GM18520 (cell line): ENCODE results near the gene SNAP91.
"Not testable (repeated sequence)": the region's sequence is repeated elsewhere in the genome, so short reads cannot be mapped to it uniquely, and the experiment has no call there.

Experiments used
- ATAC-seq: cut with Tn5 transposase; IDR thresholded peaks from one replicate; pipeline ENCODE4 v1.9.1; 2021; ENCODE audit not compliant: unreplicated experiment

Gene SNAP91

GRCh38 chr6:83708970-83709747 is at the start of gene SNAP91:
Gene SNAP91 (minus strand): TSS chr6:83709101. CDS start chr6:83707927, 1,174 bp downstream.
- no peak for ATAC-seq

GRCh38 chr6:83758533-83758932 is 49.6 kb upstream of the SNAP91 start:
- no peak for ATAC-seq

GRCh38 chr6:83757021-83757420 is 48.1 kb upstream of the SNAP91 start:
- no peak for ATAC-seq

GRCh38 chr6:83756565-83756964 is 47.7 kb upstream of the SNAP91 start:
- ATAC-seq: no peak

GRCh38 chr6:83752375-83752774 is 43.5 kb upstream of the SNAP91 start:
- not testable (repeated sequence) for ATAC-seq

- ATAC-seq: no peak
Observed at GRCh38 chr6:83741089-83741488, 32.2 kb upstream of the SNAP91 start.

GRCh38 chr6:83735461-83735860 is 26.6 kb upstream of the SNAP91 start:
- ATAC-seq: no peak

- ATAC-seq: no peak
Observed at GRCh38 chr6:83729871-83730270, 21.0 kb upstream of the SNAP91 start.

GRCh38 chr6:83722876-83723275 is 14.0 kb upstream of the SNAP91 start:
- no peak for ATAC-seq

GRCh38 chr6:83717809-83718208 is 8.9 kb upstream of the SNAP91 start:
- ATAC-seq: no peak

GRCh38 chr6:83711958-83712357 is 3.1 kb upstream of the SNAP91 start:
- ATAC-seq: no peak

- no peak for ATAC-seq
Observed at GRCh38 chr6:83709748-83710050, 798 bp upstream of the SNAP91 start.

- no peak for ATAC-seq
Observed at GRCh38 chr6:83708546-83708969, 343 bp downstream of the SNAP91 start.

GRCh38 chr6:83707829-83708545 is 914 bp downstream of the SNAP91 start:
- no peak for ATAC-seq

- no peak for ATAC-seq
Observed at GRCh38 chr6:83702749-83703148, 6.2 kb downstream of the SNAP91 start.

- ATAC-seq: no peak
Observed at GRCh38 chr6:83702077-83702476, 6.8 kb downstream of the SNAP91 start.

GRCh38 chr6:83696674-83697073 is 12.2 kb downstream of the SNAP91 start:
- no peak for ATAC-seq

- no peak for ATAC-seq
Observed at GRCh38 chr6:83685481-83685880, 23.4 kb downstream of the SNAP91 start.

GRCh38 chr6:83677791-83678190 is 31.1 kb downstream of the SNAP91 start:
- ATAC-seq: no peak

GRCh38 chr6:83637953-83638352 is 70.9 kb downstream of the SNAP91 start:
- ATAC-seq: no peak

- ATAC-seq: no peak
Observed at GRCh38 chr6:83636800-83637199, 72.1 kb downstream of the SNAP91 start.

- ATAC-seq: no peak
Observed at GRCh38 chr6:83633609-83634008, 75.3 kb downstream of the SNAP91 start.

- ATAC-seq: peak; percentile 85
Observed at GRCh38 chr6:83633149-83633548, 75.8 kb downstream of the SNAP91 start.
